ENCODE measurements around the gene MRPS5.
A peak's percentile ranks its signal among the peaks of the same experiment; 100 is the strongest.

MRPS5 gene

GRCh38 chr2:95043300-95044093, 78.1 kb downstream of the MRPS5 start:
- POLR2A ChIA-PET, result interaction anchor here (0.5 kb wide), 1 partner anchor 10 kb away, joined by 3 read pairs; no protein-coding TSS in a partner anchor
- peak; percentile 16 for DNase-seq (ENCODE audit: low read depth, low spot score)
- CTCF ChIA-PET, result interaction anchor here (0.8 to 1.9 kb wide), 2 partner anchors 21 to 35 kb away, joined by 3 to 4 read pairs; no protein-coding TSS in a partner anchor

DNA sequence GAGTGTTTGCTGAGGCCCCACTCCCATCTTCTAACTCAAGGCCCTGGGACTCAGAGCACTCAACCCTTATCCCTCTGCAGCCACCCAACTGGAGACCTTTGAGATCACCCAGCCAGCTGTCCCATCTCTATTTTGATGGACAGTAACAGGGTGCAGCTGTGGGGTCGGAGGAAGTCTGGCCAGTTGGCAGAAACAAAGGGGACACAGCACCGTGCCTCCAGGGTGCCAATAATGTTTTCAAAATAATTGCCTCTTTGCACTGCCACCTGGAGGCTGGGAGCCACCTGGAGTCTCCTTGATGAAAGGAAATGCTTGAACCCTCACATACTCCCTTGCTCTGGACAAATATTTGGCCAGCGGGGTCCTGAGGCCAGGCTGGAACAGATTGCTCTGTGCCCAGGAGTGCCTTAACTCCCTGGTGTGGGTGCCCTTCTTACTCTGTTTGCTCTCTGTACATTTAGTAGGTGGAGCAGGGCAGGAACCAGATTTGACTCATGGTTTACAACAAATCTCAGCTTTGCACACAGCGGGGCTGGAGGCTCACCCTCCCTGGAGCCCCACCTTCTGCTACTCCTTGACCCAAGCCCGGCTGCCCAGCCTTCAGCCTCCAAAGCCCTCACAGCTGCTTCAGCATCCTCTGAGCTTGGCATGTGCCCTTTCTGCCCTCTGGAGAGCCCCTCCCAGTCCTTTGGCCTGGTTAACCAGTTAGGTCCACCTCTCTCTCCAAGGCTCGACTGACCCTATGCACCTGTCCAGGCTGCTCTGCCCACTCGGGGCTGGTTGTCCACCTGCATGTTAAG, 78.9 kb downstream of the MRPS5 start:
- H3K4me3 ChIP-seq (ENCODE audit: low read depth, low read length), result no peak overlapping the region
- POLR2A ChIA-PET, result no interaction called here
- DNase-seq (ENCODE audit: low read depth, low spot score), result no peak
- no peak for TF ChIP-seq CTCF (IDR thresholded peaks at IDR 0.05; ENCODE audit: insufficient read depth, low read length, missing control alignments)
- CTCF ChIA-PET, result no interaction called here

More at GRCh38 chr2:95043300-95044093, 78.1 kb downstream of the MRPS5 start:
- no peak overlapping the region for H3K4me3 ChIP-seq (ENCODE audit: low read depth, low read length)
- no peak for TF ChIP-seq CTCF (IDR thresholded peaks at IDR 0.05; ENCODE audit: insufficient read depth, low read length, missing control alignments)

DNA sequence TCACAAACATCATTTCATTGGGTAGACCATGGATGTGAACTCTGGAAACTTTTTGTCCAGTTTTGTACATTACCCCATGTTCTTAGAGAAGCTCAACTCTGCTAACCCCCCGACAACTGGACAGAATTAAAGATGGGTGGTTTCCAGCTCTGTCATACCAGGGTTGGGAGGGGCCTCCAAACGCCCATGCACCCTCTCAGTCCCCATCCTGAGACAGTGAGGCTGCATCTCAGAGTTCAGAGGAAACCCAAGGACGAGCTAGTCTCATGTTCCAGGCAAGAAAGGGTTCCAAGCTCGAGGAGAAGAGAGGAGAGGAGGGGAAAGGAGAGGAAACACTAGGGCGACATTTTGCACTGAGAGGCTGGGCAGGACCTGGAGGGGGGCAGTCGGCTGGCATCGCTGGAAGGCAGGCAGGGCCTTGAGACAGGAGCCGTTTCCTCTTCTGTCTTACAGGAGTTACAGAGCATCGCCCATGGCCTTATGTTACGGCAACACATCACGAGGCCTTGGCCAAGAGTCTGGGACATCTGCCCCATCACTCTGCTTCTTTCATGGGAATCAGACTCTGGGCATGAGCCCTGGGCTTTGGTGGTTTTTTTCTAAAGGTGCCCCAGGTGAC, 79.7 kb downstream of the MRPS5 start:
- no peak overlapping the region for H3K4me3 ChIP-seq (ENCODE audit: low read depth, low read length)
- DNase-seq (ENCODE audit: low read depth, low spot score), result no peak
- POLR2A ChIA-PET, result no interaction called here
- CTCF ChIA-PET, result interaction anchor here (1.3 kb wide), 1 partner anchor 20 kb away, joined by 4 read pairs; no protein-coding TSS in a partner anchor
- TF ChIP-seq CTCF (IDR thresholded peaks at IDR 0.05; ENCODE audit: insufficient read depth, low read length, missing control alignments), result no peak

GRCh38 chr2:95041060-95041823, 80.4 kb downstream of the MRPS5 start:
- TF ChIP-seq CTCF (IDR thresholded peaks at IDR 0.05; ENCODE audit: insufficient read depth, low read length, missing control alignments), result no peak
- H3K4me3 ChIP-seq (ENCODE audit: low read depth, low read length), result no peak overlapping the region
- POLR2A ChIA-PET, result no interaction called here
- no peak for DNase-seq (ENCODE audit: low read depth, low spot score)
- CTCF ChIA-PET, result interaction anchor here (1.3 kb wide), 1 partner anchor 19 kb away, joined by 4 read pairs; no protein-coding TSS in a partner anchor

DNA sequence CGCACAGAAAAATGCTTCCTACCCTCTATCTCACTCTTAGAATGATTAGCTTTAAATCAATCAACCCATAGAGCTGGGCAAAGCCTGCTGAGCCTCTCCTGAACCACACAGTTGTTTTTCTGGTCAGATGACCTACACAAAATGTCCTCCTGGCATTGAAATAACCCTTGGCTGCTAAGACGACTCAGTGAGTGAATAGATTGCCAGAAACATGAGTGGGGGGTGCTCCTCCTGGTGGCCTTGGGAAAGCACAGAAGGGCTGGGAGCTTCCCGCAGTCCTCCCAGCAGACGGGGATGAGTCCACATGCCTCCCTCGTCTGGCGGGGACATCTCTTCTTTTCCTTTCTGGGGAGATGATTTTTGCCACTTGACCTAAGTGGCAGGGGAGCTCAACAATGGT, 81.2 kb downstream of the MRPS5 start:
- DNase-seq (ENCODE audit: low read depth, low spot score), result no peak
- POLR2A ChIA-PET, result no interaction called here
- no peak overlapping the region for H3K4me3 ChIP-seq (ENCODE audit: low read depth, low read length)
- CTCF ChIA-PET, result interaction anchor here (1.3 kb wide), 1 partner anchor 18 kb away, joined by 4 read pairs; no protein-coding TSS in a partner anchor
- no peak for TF ChIP-seq CTCF (IDR thresholded peaks at IDR 0.05; ENCODE audit: insufficient read depth, low read length, missing control alignments)

Measured in AG04449 (cell line).